GM10266 (cell line): ENCODE measurements around the gene BSX.

Experiments used
- DNase-seq: peaks from one replicate; pipeline ENCODE4 v3.0.0; 2012; ENCODE audit errors: extremely low spot score
- TF ChIP-seq, protein P1 (sequence below): IDR thresholded peaks from 2 replicates; pipeline ENCODE4 v1.5.1; 2012; ENCODE audit warnings: mild to moderate bottlenecking, low read depth; ENCODE audit not compliant: control insufficient read depth, insufficient read depth; ENCODE audit errors: missing control alignments

The BSX gene

GRCh38 chr11:122981388-122982264 is at the start of gene BSX:
Gene BSX, minus strand, starts transcription at chr11:122981834. Its CDS starts 163 bp downstream, at chr11:122981671.
- TF ChIP-seq, protein P1, sequence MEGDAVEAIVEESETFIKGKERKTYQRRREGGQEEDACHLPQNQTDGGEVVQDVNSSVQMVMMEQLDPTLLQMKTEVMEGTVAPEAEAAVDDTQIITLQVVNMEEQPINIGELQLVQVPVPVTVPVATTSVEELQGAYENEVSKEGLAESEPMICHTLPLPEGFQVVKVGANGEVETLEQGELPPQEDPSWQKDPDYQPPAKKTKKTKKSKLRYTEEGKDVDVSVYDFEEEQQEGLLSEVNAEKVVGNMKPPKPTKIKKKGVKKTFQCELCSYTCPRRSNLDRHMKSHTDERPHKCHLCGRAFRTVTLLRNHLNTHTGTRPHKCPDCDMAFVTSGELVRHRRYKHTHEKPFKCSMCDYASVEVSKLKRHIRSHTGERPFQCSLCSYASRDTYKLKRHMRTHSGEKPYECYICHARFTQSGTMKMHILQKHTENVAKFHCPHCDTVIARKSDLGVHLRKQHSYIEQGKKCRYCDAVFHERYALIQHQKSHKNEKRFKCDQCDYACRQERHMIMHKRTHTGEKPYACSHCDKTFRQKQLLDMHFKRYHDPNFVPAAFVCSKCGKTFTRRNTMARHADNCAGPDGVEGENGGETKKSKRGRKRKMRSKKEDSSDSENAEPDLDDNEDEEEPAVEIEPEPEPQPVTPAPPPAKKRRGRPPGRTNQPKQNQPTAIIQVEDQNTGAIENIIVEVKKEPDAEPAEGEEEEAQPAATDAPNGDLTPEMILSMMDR = no peak
- DNase-seq = peak; percentile 77

GRCh38 chr11:123030517-123030916 is 48.9 kb upstream of the BSX start:
- DNase-seq = no peak
- TF ChIP-seq, protein P1 = no peak

DNA sequence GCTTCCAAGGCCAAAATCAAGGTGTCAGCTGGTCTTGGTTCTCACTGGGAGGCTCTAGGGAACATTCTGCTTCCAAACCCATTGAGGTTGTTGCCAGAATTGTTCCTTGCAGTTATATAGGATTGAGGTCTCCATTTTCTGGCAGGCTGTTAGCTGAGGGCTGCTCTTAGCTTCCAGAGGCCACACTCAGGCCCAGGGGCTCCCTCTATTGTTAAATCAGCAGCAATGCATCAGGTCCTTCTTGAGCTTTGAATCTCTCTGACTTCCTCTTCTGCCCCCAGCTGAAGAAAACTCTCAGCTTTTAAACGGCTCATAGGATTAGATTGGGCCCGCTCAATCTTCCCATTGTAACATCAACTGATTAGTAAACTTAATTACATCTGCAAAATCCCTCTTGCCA is 39.3 kb upstream of the BSX start:
- DNase-seq = peak; percentile 78
- TF ChIP-seq, protein P1 = peak; percentile 67

GRCh38 chr11:123018702-123019101 is 37.1 kb upstream of the BSX start:
- no peak for DNase-seq
- TF ChIP-seq, protein P1 = no peak

- TF ChIP-seq, protein P1 = no peak
Observed at GRCh38 chr11:123011510-123011909, 29.9 kb upstream of the BSX start.

GRCh38 chr11:123006860-123007542 is 25.4 kb upstream of the BSX start:
- TF ChIP-seq, protein P1 = no peak
- no peak for DNase-seq

More at GRCh38 chr11:123011510-123011909, 29.9 kb upstream of the BSX start:
- DNase-seq = no peak

GRCh38 chr11:123000721-123001120 is 19.1 kb upstream of the BSX start:
- TF ChIP-seq, protein P1 = no peak
- DNase-seq = no peak
